COLO668 (cell line): ENCODE results near the gene CPT1A.
"Not testable (repeated sequence)": the region's sequence is repeated elsewhere in the genome, so short reads cannot be mapped to it uniquely, and the experiment has no call there.

Source experiments
- DNase-seq: peaks from one replicate; lab custom pipeline; 2025; ENCODE audit not compliant: unreplicated experiment; lab: John Stamatoyannopoulos, UW

Gene CPT1A

DNA sequence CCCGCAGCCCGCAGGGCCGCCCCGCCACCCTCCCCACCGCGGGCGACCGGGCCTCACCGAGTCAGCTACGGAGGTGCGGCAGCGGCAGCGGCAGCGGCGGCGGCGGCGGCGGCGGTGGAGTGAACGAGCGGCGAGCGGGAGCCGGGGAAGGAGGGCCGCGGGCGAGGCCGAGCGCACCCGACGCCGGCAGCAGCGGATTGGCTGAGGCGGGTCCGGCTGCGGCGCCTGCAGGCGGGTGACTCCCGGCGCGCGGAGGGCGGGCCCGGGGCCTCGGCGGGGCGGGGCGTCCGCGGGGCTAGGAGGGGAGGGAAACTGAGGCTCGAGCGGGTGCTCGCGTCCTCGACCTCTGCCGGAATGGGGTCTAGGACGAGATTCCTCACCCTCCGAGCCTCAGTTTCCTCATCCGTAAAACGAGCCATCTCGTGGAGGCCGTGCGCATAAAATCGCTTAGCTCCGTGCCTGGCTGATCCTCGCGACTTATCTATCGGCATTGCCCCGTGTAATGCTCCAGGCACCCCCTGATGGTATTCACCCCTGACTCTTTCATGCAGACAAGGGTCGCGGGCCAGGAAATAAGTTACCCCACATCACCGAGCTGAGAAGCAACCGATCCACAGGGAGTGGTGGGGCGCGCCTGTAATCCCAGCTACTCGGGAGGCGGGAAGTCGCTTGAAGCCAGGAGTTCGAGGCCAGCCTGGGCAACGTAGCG is at the start of gene CPT1A:
CPT1A (minus strand) TSS at position 199 of the 709 bp plus-strand sequence. CDS start 26,442 bp downstream, outside the sequence.
- peak; percentile 82 for DNase-seq

GRCh38 chr11:68890490-68891231 is 48.9 kb upstream of the CPT1A start:
- DNase-seq: no peak

GRCh38 chr11:68889948-68890446 is 48.3 kb upstream of the CPT1A start:
- peak; percentile 8 for DNase-seq

DNA sequence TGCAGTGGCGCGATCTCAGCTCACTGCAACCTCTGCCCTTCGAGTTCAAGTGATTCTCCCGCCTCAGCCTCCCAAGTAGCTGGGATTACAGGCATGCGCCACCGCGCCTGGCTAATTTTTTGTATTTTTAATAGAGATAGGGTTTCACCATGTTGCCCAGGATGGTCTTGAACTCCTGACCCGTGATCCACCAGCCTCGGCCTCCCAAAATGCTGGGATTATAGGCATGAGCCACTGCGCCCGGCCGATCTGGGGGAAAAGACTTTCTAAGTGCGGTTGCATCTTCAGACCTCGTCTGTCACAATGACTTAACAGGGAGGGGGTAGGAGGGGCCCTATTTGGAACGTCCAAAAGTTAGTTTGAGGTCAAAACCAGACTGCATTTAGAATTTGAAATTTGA is 43.1 kb upstream of the CPT1A start:
- not testable (repeated sequence) for DNase-seq

GRCh38 chr11:68882391-68882790 is 40.7 kb upstream of the CPT1A start:
- no peak for DNase-seq

DNA sequence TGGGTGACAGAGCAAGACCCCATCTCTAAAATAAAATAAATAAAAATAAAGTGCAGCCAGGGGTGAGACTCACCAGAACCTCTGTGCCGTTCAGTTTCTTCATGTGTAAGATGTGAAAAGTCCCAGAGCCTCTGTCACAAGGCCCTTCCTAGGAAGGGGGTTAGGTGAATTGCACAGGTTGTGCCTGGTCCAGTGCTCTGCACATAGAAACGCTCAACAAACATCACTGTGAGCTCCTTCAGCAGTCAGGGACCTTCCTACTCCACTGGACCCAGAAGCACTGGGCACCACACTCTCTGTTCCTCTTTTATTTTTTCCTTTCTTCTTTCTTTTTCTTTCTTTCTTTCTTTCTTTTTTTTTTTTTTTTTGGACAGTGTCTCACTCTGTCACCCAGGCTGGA is 39.6 kb upstream of the CPT1A start:
- DNase-seq: no peak

DNA sequence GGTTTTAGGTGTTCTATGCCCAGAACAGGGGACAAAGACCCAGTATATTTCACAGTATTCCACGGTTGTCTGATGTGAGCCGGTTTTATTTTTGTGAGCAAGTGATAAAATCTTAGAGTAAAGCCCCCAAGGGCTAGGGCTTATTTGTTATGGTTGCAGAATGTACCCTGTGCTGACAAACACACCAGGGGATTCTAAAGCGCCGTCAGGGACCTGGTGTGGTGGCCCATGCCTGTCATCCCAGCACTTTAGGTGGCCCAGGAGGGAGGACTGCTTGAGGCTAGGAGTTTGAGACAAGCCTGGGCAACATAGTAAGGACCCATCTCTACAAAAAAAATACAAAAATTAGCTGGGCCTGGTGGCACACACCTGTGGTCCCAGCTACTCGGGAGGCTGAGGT is 39.1 kb upstream of the CPT1A start:
- no peak for DNase-seq

DNA sequence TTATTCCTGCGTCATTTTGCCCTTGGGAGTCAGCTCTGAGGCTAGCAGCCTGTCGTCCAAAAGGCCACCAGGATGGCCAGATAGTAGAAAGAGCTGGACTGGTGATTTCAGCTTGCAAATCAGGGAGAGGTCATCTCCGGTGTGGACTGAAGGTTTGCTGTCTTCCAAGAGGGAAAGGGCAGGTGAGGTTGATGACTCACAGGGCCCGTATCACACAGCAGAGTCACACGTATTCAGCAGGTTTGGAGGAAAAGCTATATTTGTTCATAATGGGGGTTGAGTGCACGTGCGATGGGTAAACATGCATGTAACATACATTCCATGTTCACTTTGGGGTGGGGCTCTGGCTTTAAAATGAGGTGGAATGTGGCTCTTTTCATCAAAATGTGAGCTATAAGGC is 36.3 kb upstream of the CPT1A start:
- DNase-seq: no peak

GRCh38 chr11:68872216-68873003 is 30.7 kb upstream of the CPT1A start:
- DNase-seq: no peak

- no peak for DNase-seq
Observed at GRCh38 chr11:68870470-68870869, 28.8 kb upstream of the CPT1A start.

- no peak for DNase-seq
Observed at GRCh38 chr11:68868221-68868835, 26.6 kb upstream of the CPT1A start.

GRCh38 chr11:68867066-68867465 is 25.4 kb upstream of the CPT1A start:
- DNase-seq: no peak

GRCh38 chr11:68865241-68865640 is 23.5 kb upstream of the CPT1A start:
- DNase-seq: no peak

- DNase-seq: no peak
Observed at GRCh38 chr11:68863553-68864265, 22.0 kb upstream of the CPT1A start.

- no peak for DNase-seq
Observed at GRCh38 chr11:68862421-68862820, 20.7 kb upstream of the CPT1A start.

- DNase-seq: no peak
Observed at GRCh38 chr11:68859123-68859522, 17.4 kb upstream of the CPT1A start.

- DNase-seq: no peak
Observed at GRCh38 chr11:68857037-68857586, 15.4 kb upstream of the CPT1A start.

GRCh38 chr11:68856425-68857030 is 14.8 kb upstream of the CPT1A start:
- DNase-seq: not testable (repeated sequence)

- no peak for DNase-seq
Observed at GRCh38 chr11:68855205-68855981, 13.7 kb upstream of the CPT1A start.
